ELR (cell line): Measurements from ENCODE around the gene FBXW10.
"Not testable (repeated sequence)": the region's sequence is repeated elsewhere in the genome, so short reads cannot be mapped to it uniquely, and the experiment has no call there.

Experiments
- DNase-seq: peaks from one replicate; pipeline ENCODE4 v3.0.0-alpha.2; 2015; ENCODE audit warnings: low read depth

FBXW10 gene

DNA sequence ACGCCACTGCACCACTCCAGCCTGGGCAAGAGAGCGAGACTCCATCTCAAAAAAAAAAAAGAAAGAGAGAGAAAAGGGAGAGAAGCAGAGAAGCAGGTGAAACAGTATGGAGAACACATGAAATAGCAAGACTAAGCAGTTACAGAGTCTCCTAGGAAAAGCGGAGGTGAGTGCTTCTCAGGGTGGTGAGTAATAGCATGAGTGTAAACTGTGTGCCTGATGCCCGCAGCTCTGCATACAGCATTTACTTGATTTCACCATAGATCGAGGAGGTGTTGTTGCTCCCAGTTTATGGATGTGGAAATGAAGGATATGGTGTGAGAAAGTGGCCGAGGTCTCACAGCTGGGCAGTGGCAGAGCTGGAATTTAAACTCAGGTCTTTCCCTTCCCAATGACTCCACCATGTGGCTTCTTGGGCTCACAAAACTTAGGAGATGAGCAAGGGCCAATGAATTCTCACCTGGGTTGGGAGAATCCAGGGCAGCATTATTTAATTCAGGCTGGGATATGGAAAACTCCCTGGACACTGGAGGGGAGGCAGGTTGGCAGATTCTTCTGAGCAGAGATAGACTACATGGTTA, 10.1 kb downstream of the FBXW10 start:
- DNase-seq = peak; percentile 34

DNA sequence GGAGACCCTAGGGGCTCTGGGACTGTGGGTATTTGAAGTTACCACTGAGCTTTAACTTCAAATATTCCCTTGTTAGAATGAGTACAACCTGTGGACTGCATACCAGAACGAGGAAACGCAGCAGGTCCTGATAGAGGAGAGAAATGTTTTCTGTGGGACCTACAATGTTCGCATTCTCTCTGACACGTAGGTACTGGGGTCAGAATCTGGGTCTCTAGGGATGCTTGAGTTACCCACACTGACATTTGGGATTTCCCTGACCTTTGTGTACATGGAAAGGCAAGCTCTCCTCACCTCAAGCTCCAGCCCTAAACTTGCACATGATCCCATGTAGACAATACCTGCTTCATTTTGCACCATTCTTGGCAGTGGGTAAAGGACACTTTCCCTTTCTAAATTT, 12.1 kb downstream of the FBXW10 start:
- not testable (repeated sequence) for DNase-seq

DNA sequence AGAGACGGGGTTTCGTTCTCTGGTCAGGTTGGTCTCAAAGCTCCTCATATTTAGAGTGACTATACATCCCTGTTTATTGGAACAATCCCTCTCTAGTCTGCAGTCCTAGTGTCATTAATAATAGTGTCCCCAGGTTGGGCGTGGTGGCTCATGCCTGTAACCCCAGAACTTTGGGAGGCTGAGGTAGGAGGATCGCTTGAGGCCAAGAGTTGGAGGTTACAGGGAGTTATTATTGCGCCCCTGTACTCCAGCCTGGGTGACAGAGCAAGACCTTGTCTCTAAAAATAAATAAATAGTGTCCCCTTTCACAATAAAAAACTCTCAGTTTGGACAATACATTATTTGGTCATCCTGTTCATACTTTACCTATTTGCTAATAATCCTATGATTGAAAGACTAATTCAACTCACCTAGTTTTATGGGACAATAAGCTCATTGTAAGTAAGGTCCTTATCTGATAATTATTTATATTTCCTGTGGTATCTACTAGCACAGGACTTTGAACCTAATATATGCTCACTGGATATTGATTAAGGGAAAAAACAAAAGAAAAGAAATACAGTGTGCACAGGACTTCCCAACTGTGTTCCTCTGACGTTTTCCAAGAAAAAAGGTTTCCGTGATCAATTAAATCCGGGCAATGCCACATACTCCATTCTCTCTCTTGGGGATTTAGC, 13.7 kb downstream of the FBXW10 start:
- not testable (repeated sequence) for DNase-seq

DNA sequence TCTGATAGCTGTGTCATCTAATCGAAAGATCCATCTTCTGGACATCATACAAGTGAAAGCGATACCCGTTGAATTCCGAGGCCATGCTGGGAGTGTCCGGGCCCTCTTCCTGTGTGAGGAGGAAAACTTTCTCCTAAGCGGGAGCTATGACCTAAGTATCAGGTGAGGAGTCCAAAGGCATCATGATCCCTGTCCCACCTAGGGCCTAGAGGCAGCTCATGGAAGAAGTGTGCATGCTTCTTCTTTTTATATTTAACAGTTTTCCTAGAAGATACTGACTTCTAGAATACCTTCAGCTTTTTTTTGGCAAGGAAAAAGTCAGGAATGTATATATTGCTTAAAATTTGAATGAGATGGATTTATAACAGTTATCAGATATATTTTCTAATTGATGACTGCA, 14.5 kb downstream of the FBXW10 start:
- DNase-seq = not testable (repeated sequence)

DNA sequence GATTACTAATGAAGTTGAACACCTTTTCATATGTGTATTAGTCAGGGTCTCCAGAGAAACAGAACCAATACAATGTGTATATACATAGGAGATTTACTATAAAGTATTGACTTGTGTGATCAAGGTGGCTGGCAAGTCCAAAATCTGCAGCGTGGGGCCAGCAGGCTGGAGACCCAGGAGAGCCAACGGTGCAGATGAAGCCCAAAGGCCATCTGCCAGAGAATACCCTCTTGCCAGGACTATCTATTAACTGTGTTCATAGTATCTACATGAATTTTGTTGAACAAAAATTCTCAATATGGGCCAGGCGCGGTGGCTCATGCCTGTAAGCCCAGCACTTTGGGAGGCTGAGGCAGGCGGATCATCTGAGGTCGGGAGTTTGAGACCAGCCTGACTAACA, 16.4 kb downstream of the FBXW10 start:
- DNase-seq = not testable (repeated sequence)

DNA sequence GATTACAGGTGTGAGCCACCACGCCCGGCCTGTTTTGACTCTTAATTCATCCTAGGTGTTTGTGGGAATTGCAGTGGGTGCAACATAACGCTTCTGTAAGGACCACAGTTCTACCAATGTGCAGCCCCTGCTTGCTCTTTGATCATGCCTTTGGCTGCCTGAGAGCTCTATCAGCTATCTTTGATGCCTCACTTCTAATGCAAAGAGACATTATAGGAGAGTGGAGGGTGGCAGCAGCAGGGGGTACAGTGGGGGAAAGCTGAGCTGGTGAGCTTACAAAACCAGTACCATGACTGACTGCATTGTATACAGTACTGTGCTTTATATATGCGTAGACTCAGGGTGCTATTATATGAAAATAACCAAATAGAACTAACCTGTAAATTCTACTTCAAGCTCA, 26.7 kb downstream of the FBXW10 start:
- DNase-seq = not testable (repeated sequence)

DNA sequence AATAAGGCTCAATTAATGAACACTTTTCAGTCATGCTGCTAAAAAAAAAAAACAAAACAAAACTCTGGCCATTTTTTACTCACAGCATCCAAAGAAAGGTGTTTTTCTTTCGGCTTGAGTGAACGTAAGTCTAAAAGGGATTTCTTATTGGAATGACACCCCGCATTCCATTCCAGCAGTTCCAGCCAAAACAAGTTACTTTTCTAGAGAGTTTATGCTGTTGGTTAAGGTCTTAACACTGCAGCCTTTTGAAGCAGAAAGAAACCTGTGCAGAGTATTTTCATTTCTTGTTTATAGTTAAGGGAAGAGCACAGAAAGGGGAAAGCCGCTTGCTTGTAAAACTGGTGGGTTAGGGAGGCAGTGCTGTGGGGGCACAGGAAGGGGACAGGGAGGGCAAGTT, 27.2 kb downstream of the FBXW10 start:
- not testable (repeated sequence) for DNase-seq

DNA sequence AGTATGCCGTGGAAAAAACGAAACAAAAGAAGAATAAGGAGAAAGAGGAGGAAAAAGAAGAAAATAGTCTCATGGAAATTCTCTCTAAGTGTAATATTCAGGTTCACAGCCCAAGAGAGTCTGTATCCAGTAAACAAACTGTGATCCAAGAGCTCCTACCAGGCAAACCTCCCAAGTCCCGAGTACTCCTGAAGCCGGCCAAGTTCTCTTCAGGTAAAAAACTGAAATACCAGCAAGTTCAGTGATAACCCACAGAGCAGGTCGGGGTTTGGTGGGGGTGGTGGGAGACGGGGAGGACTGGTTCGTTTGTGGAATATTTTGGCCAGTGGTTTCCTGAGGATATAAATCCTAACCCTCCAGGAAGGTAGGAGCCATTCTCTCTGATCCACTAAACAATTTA, 28.6 kb downstream of the FBXW10 start:
- DNase-seq = no peak

DNA sequence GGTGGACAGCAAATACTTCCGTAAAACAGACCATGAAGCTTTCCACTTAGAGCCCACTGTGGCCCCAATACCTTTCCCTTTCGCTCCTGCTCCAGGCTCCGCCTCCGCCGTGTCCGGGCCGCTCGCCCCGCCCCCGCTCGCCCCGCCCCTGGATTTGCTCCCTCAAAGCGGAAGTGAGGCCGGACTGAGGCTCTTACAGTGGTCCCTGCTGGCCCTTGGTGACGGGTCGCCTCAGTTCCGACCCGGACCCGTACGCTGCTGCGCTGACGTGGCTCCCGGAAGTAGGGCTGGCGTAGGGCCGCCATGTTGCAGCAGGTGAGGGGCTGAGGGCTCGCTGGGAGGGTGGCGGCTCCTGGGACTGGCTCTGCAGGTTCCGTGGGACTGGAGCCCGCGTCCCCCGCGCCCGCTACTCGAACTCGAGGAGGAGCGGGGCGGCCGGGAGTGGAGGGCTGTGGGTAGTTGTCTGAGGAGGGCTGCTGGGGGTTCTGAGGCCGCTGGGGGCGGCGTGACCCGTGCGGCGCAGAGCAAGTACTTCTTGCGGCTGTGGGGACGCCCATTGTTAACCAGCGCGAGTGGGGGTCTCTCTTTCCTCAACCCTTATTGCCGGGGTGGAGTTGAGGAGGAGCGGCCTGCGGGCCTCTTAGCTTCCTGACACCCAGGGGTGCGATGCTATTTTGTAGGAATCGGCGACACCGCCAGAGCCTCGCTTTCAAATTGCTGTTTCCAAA, 37.3 kb downstream of the FBXW10 start, which contains the start of gene TVP23B:
Gene TVP23B (plus strand): TSS at position 193 of the 728 bp plus-strand sequence. CDS start 111 bp downstream, at position 304.
- DNase-seq = peak; percentile 97

DNA sequence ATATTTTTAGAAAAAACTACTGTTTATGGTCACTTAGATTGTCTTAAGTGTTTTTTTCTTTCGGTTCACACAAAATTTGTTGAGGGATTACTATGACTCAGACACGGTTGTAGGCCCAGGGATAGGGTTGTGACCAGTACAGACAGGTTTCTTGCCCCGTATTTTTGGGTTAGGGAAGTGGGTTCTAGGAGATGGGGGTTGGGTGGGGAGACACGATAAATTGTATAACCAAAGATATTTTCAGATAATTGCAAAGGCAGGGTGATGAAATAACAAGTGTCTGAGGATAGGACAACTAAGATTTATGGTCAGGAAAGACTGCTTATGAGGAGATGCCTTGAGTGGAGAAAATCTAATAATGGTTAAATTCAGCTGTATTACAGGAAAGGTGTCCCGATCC, 38.0 kb downstream of the FBXW10 start:
- not testable (repeated sequence) for DNase-seq

DNA sequence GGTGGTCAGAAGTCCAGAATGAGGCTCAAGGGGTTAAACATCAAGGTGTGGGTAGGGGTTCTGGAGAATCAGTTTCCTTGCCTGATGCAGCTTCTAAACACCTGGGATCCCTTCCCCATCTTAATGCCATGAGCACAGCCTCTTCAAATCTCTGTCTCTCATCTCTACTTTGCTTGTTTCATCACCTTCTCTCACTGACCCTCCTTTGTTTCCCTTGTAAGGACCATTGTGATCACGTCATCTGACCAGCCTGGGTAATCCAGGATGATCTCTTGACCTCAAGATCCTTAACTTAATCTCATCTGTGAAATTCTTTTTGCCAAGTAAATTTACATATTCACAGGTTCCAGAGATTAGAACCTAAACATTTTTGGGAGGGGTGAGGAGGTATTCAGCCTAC, 42.1 kb downstream of the FBXW10 start:
- not testable (repeated sequence) for DNase-seq

DNA sequence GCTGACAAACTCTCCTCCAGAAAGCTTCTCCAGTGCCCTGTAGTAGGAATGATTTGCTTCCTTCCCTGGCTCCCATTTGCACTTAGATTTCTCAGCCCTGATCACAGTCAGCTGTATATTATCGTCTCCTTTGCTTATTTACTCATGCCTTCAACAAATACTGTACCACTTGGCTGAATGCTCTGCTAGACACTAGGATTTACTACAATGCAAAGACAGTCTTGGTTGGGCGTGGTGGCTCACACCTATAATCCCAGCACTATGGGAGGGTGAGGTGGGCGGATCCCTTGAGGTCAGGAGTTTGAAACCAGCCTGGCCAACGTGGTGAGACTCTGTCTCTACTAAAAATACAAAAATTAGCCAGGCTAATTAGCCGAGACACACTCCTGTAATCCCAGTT, 43.0 kb downstream of the FBXW10 start:
- not testable (repeated sequence) for DNase-seq

DNA sequence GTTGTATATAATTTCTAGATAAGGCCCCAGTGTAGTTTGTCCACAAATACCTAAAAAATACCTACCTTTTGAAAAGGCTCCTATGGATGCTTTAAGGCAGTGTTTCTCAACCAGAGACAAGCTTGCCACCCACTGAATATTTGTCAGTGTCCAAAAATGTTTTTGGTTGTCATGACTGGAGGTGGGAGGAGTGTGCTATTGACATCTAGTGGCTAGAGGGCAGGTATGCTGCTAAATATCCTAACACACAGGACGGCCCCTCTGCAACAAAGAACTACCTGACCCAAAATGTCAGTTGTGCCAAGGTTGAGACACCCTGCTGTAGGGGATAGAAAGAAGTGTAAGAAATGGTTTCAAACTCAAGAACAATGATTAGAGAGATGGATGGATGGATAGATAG, 47.5 kb downstream of the FBXW10 start:
- DNase-seq = not testable (repeated sequence)

DNA sequence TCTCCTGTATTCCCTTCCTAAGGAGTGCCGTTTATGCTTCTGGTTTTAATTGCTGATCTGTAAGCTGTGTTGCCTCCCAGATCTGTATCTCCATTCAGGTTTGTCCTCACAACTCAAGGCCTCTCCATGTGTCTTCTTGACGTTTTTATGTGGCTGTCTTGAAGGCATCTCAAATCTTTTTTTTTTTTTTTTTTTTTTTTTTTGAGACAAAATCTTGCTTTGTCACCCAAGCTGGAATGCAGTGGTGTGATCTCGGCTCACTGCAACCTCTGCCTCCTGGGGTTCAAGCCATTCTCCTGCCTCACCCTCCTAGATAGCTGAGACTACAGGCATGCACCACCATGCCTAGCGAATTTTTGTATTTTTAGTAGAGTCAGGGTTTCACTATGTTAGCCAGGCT, 51.0 kb downstream of the FBXW10 start:
- DNase-seq = not testable (repeated sequence)

DNA sequence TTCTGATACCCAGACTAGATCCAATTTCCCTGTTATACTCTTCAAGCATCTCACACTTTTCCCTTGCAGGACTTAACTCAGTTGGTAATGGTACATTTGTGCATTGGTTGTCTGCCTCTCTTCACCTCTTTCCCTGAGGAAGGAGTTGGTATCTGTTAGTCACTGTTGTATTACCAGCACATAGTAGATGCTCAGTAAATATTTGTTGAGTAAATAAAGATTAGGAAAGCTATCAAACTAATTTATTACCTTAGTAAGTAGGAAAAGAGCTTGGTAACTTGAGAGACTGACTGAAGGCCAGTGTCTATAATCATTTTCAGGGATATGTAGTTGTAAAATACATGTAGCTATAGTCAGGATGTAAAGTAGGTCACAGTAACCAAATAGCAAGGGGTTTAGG, 53.0 kb downstream of the FBXW10 start:
- DNase-seq = not testable (repeated sequence)

DNA sequence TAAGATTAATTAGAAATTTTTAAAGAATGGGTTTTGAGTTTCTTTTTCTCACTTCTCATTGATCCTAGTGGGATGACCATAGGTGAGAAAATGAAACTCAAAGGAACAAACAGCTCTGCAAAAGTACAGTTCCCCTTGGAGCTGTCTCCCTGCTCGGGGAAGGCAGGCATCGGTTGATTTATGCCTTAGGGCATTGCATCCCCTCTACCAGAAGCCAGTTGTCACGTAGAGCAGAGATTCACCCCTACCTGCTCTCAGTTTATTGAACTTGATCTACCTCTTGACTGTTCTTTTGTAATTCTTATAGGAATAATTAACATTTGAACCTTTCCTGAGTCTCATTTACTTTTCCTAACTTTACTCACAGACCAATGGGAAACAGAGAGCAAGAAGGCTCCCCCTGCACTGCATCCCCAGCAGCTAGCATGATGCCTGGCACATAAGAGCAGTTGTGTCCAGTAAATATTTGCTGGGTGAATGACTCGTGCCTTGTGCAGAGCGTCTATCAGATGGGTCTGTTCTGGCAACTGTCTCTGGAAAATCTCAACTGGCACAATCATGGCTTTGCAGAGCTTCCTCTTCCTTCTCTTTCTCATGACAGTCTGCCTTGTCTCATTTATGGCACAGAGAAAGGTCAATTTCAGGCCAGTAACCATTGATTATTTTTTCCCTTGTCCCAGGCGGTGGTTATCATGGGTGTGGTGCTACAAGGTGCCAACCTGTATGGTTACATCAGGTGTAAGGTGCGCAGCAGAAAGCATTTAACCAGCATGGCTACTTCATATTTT, 59.8 kb downstream of the FBXW10 start:
- DNase-seq = not testable (repeated sequence)

DNA sequence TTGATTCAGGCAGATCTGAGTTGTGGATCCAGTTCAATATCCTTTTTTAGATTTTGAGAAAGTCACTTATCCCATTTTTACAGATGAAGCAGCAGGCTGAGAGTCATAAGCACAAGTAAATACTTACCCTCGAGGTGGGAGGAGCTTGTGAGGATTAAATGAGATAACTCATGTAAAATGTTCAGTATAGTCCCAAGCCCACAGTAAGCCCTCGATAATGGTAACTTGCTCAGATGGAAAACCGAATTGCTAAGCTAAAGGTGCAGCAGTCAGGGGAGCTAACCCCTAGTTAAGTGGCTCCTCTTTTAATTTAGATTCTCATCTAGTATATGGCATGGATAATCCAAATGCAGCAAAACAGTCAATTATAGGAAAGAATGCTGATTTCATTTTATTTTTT, 72.1 kb downstream of the FBXW10 start:
- DNase-seq = not testable (repeated sequence)

DNA sequence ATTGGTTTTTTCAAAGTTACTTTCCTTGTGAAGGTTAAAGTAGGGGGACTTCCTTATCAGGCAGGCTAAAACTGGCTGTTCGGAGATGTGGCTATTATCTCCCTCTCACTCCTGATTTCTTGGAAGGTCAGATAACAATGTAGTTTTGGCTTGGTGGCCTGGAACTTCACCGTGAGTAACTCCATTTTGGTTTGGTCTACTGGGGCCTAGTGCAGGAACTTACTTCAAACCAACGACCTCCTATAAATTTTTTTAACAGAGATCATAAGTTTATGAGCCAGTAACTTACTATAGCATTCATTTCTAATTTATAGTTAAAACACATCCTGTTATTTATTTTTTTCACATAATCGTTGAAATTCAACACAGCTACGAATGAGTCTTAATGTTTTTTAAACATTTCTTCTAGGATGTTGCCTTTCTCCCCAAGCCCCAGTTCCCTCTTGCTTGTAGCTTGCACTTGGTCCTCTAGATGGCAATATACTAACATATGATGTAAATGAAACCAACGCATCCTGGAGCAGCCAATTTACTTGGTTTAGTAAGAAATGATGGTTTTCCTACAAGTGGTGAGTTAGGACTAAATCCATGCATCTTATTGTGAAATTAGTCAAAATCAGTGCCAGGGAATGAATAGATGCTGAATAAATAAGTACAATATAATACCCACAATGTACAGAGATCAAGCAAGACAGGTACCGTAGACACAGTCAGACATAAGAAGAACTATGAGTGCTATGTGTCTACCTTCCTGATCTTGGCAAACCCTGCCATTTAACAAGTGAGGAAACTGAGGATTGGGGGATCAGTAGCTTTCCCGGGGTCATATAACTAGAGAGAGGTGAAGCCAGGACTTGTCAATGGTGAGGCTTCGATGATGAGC, 72.9 kb downstream of the FBXW10 start:
- DNase-seq = peak; percentile 82

DNA sequence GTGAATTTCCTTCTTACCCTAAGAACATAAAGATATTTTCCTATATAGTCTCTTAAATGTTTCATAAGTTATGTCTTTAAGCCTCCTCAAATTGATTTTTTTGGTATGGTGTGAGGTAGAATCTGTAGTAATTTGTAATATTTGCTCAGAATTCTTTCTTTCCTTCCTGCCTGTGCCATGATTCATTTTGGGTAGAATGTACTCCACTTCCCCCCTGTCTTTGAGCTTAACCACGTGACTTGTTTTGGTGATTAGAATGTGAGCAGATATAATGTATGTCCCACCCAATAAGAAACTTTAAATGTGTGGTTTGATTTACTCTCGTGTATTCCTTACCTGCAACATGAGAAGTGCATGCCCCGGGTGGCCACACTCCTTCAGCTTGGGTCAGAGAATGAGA, 77.6 kb downstream of the FBXW10 start:
- DNase-seq = peak; percentile 32

DNA sequence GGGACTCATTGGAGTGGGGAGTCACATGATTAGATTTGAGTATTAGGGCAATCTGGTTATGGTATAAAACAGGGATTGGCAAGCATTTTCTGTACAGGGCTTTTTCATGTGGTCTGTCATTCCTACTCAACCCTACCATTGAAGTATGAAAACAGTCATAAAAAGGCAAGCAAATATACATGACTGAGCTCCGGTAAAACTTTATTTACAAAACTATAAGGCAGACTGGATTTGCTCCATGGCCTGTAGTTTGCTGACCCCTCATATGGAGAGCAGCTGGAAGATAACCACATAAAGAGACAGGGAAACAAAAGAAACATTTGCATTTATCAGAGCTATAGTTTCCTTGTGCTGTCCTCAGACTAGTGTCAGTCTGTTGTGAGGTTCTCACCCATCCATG, 83.8 kb downstream of the FBXW10 start:
- DNase-seq = not testable (repeated sequence)
